Lung (tissue), 12 donors: Measurements from ENCODE around the gene TBC1D5. TPM values are rescaled to one million over a fixed set of nuclear protein-coding genes. Genes with fewer than 3 reads are reported as not detected.
"Not testable (repeated sequence)": the region's sequence is repeated elsewhere in the genome, so short reads cannot be mapped to it uniquely, and the experiment has no call there.

ENCODE experiments used
- ATAC-seq: fragments of 200-7000 bp; cut with Tn5 transposase; one replicate; pipeline ENCODE4 v1.9.1; 2020; ENCODE audit warnings: moderate number of reproducible peaks; ENCODE audit not compliant: insufficient read depth, low FRiP score
- DNase-seq, 3 donors: peaks; one replicate each; pipeline ENCODE4 v3.0.0-alpha.2; 2013 to 2017
- H3K27ac ChIP-seq, 2 donors: one replicate each; pipeline ENCODE4 v1.5.1; 2013; ENCODE audit warnings: mild to moderate bottlenecking in 2 of 2, moderate library complexity in 2 of 2, control low read depth in 1 of 2, inconsistent platforms in 1 of 2, low read depth in 1 of 2, low read length in 1 of 2
- H3K27me3 ChIP-seq, 3 donors: one replicate each; pipeline ENCODE4 v1.5.1; 2013; ENCODE audit warnings: low read length in 2 of 3; ENCODE audit not compliant: control insufficient read depth in 3 of 3, insufficient read depth in 3 of 3
- H3K36me3 ChIP-seq, 4 donors: one replicate each; pipeline ENCODE4 v1.5.1; 2013; ENCODE audit warnings: low read length in 4 of 4, mild to moderate bottlenecking in 1 of 4, moderate library complexity in 1 of 4; ENCODE audit not compliant: control insufficient read depth in 4 of 4, insufficient read depth in 4 of 4
- H3K4me1 ChIP-seq, 5 donors: one replicate each; pipeline ENCODE4 v1.5.1; 2013; ENCODE audit warnings: low read length in 5 of 5, mild to moderate bottlenecking in 2 of 5, moderate library complexity in 1 of 5; ENCODE audit not compliant: control insufficient read depth in 5 of 5, insufficient read depth in 5 of 5
- H3K4me3 ChIP-seq: one replicate; pipeline ENCODE4 v1.5.1; 2013; ENCODE audit warnings: mild to moderate bottlenecking, control low read depth, moderate library complexity
- H3K9ac ChIP-seq, 2 donors: one replicate each; pipeline ENCODE4 v1.5.1; 2013; ENCODE audit warnings: low read length in 2 of 2, control low read depth in 1 of 2; ENCODE audit not compliant: insufficient read depth in 1 of 2
- H3K9me3 ChIP-seq, 4 donors: one replicate each; pipeline ENCODE4 v1.5.1; 2013; ENCODE audit warnings: low read length in 3 of 4, mild to moderate bottlenecking in 1 of 4, moderate library complexity in 1 of 4; ENCODE audit not compliant: control insufficient read depth in 4 of 4, insufficient read depth in 3 of 4
- WGBS, 2 donors: extraction: QIAGEN DNeasy Blood & Tissue Kit; methylation state at CpG; one replicate each; pipeline ENCODE4 v1.1.7; 2013; 5-methylcytosine and 5-hydroxymethylcytosine counted together
- polyA plus RNA-seq, 2 donors: library from polyadenylated mRNA; stranded (reverse); fragments of 200-250 nt; gene quantifications; one replicate each; pipeline ENCODE4 v1.2.1, GENCODE V29; 2013
- total RNA-seq, 2 donors: library from RNA; depleted of rRNA in 1 of 2; stranded (reverse); fragments of >200 nt in 1 of 2; gene quantifications; one replicate each; pipeline ENCODE4 v1.2.1, GENCODE V29; 2014 to 2021
- TF ChIP-seq, protein P1 (sequence below): IDR thresholded peaks from 2 replicates; pipeline ENCODE4 v1.5.1; 2012; ENCODE audit warnings: mild to moderate bottlenecking; ENCODE audit errors: control extremely low read depth, extremely low read depth
- donor health status: control.
- donor health status: control.
- donor health status: Bipolar disorder and iron deficiency.
- donor health status: healthy.
- donor health status: DM: yes; HTN: yes; CAD: no.

TBC1D5 gene
- total and polyA plus RNA-seq, 4 donors: 8.7 to 111 (median 39.6) TPM

DNA sequence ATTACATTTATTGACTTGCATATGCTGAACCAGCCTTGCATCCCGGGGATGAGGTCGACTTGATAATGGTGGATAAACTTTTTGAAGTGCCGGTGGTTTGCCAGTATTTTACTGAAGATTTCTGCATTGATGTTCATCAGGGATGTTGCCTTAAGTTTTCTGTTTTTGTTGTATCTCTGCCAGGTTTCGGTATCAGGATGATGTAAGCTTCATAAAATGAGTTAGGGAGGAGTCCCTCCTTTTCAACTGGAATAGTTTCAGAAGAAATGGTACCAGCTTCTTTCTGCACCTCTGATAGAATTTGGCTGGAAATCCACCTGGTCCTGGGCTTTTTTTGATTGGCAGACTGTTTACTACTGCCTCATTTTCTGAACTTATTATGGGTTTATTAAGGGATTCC, 250.8 kb downstream of the TBC1D5 start:
- H3K4me3 ChIP-seq: no peak overlapping the region
- peaks cover 0 to 7% (median under 1%) of the 10 kb centered on the region in 4 donors for H3K9me3 ChIP-seq
- no peak overlapping the region for H3K27ac ChIP-seq
- ATAC-seq (no peak), DNase-seq (no peak)
- no peaks in the 10 kb centered on the region for H3K27me3 ChIP-seq
- no peaks in the 10 kb centered on the region for H3K4me1 ChIP-seq
- peaks cover 0 to 9% (median 2%) of the 10 kb centered on the region in 4 donors for H3K36me3 ChIP-seq
- H3K9ac ChIP-seq: no peak overlapping the region
- 86 to 97% methylated on average over 4 of the region's 4 CpGs for WGBS, 2 donors
- TF ChIP-seq, protein P1, sequence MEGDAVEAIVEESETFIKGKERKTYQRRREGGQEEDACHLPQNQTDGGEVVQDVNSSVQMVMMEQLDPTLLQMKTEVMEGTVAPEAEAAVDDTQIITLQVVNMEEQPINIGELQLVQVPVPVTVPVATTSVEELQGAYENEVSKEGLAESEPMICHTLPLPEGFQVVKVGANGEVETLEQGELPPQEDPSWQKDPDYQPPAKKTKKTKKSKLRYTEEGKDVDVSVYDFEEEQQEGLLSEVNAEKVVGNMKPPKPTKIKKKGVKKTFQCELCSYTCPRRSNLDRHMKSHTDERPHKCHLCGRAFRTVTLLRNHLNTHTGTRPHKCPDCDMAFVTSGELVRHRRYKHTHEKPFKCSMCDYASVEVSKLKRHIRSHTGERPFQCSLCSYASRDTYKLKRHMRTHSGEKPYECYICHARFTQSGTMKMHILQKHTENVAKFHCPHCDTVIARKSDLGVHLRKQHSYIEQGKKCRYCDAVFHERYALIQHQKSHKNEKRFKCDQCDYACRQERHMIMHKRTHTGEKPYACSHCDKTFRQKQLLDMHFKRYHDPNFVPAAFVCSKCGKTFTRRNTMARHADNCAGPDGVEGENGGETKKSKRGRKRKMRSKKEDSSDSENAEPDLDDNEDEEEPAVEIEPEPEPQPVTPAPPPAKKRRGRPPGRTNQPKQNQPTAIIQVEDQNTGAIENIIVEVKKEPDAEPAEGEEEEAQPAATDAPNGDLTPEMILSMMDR: no peak

DNA sequence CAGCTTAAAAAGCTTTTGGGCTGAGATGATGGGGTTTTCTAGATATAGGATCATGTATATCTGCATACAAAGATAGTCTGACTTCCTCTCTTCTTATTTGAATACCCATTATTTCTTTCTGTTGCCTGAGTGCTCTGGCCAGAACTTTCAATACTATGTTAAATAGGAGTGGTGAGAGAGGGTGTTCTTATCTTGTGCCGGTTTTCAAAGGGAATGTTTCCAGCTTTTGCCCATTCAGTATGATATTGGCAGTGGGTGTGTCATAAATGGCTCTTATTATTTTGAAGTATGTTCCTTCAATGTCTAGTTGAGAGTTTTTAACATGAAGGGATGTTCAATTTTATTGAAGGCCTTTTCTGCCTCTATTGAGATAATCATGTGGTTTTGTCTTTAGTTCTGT, 251.2 kb downstream of the TBC1D5 start:
- not testable (repeated sequence) for DNase-seq, H3K4me1 ChIP-seq, H3K4me3 ChIP-seq, H3K27ac ChIP-seq, H3K9me3 ChIP-seq, ATAC-seq, H3K36me3 ChIP-seq, H3K27me3 ChIP-seq, H3K9ac ChIP-seq
- 81 to 97% methylated on average over 1 of the region's 1 CpG for WGBS, 2 donors

DNA sequence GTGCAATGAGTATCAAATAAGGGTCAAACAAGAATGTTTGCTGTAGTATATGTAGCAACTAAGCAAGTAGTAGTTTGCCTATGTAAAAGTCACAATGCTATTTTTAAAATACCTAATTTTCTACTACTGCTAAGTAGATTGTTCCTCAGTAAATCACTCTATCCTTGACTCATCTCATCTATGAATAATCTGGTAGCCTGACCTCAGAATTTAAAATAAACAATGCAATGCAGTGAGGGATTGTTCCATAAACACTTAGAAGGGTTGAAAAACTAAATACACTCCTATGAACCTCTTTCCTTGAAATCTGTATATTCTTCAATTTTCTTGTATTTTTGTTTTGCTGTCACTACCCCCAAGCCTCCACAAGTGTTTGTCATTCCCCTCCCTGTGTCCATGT, 253.3 kb downstream of the TBC1D5 start:
- H3K9me3 ChIP-seq: peaks cover 0 to 7% (median under 1%) of the 10 kb centered on the region in 4 donors
- H3K4me3 ChIP-seq: no peak overlapping the region
- H3K36me3 ChIP-seq: peaks cover 0 to 8% (median 2%) of the 10 kb centered on the region in 4 donors
- TF ChIP-seq, protein P1: no peak
- no peak overlapping the region for H3K27ac ChIP-seq
- H3K4me1 ChIP-seq: no peaks in the 10 kb centered on the region
- no peaks in the 10 kb centered on the region for H3K27me3 ChIP-seq
- no peak overlapping the region for H3K9ac ChIP-seq
- DNase-seq: no peak
- ATAC-seq: no peak

DNA sequence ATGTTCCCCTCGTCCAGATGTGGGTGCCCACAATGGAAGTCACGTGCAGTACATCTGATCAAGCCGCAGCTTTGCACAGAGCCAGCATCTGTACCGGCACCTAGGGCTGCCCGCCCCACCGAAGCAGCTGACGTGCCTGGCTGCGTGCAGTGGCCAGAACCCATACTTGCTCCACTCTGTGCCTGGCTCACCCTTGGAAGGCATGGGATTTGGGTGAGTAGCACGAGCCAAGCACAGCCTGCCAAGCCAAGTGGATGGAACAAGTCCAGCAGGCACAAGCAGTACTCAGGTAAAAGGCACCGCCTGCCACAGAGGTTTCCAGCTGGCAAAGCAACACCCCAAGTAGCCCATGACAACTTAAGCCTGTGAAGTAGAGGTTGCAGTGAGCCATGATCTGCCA, 261.3 kb downstream of the TBC1D5 start:
- no peak for DNase-seq
- Histone ChIP-seq H3K36me3 (peaks cover 0 to 9% (median 3%) of the 10 kb centered on the region in 4 donors), H3K9me3 (peaks cover 0 to 2% (median 0%) of the 10 kb centered on the region in 4 donors), H3K27me3 (no peaks in the 10 kb centered on the region), H3K4me3 (no peak overlapping the region), H3K9ac (no peak overlapping the region), H3K4me1 (peaks cover 0 to 3% (median 0%) of the 10 kb centered on the region in 5 donors), H3K27ac (no peak overlapping the region)
- TF ChIP-seq, protein P1: no peak
- 93 to 97% methylated on average over 10 of the region's 10 CpGs for WGBS, 2 donors
- ATAC-seq: no peak
